ENCODE data around the gene UBA7.

The UBA7 gene

GRCh38 chr3:49757197-49757596 is 56.6 kb downstream of the UBA7 start:
- no peak overlapping the region for H3K4me3 ChIP-seq (ENCODE audit: low read depth, low read length)

GRCh38 chr3:49756036-49756435 is 57.7 kb downstream of the UBA7 start:
- no peak overlapping the region for H3K4me3 ChIP-seq (ENCODE audit: low read depth, low read length)
- no peak for DNase-seq (ENCODE audit: low read depth)

More at GRCh38 chr3:49757197-49757596, 56.6 kb downstream of the UBA7 start:
- DNase-seq (ENCODE audit: low read depth), result no peak

All from skeletal muscle cell (primary cell).